GF-D8 (cell line): Measurements from ENCODE around the gene GALNT17.

ENCODE experiments used
- DNase-seq: peaks from one replicate; lab custom pipeline; 2025; lab: John Stamatoyannopoulos, UW

GALNT17 gene

GRCh38 chr7:71285571-71286145 lies 153.7 kb downstream of the GALNT17 start:
- DNase-seq, result no peak

- no peak for DNase-seq
Observed at GRCh38 chr7:71286336-71286735, 154.4 kb downstream of the GALNT17 start.

- no peak for DNase-seq
Observed at GRCh38 chr7:71286924-71287323, 155.0 kb downstream of the GALNT17 start.

GRCh38 chr7:71290452-71290851 lies 158.5 kb downstream of the GALNT17 start:
- no peak for DNase-seq

GRCh38 chr7:71298378-71298777 lies 166.4 kb downstream of the GALNT17 start:
- DNase-seq, result no peak

GRCh38 chr7:71300086-71300485 lies 168.1 kb downstream of the GALNT17 start:
- no peak for DNase-seq

GRCh38 chr7:71300603-71301002 lies 168.7 kb downstream of the GALNT17 start:
- DNase-seq, result no peak

GRCh38 chr7:71301167-71301566 lies 169.2 kb downstream of the GALNT17 start:
- no peak for DNase-seq

- no peak for DNase-seq
Observed at GRCh38 chr7:71303566-71303965, 171.6 kb downstream of the GALNT17 start.

- no peak for DNase-seq
Observed at GRCh38 chr7:71308096-71308495, 176.2 kb downstream of the GALNT17 start.

- no peak for DNase-seq
Observed at GRCh38 chr7:71311576-71311975, 179.6 kb downstream of the GALNT17 start.

GRCh38 chr7:71312755-71313490 lies 181.0 kb downstream of the GALNT17 start:
- DNase-seq, result no peak

- DNase-seq, result no peak
Observed at GRCh38 chr7:71313553-71313952, 181.6 kb downstream of the GALNT17 start.

- no peak for DNase-seq
Observed at GRCh38 chr7:71320916-71321315, 189.0 kb downstream of the GALNT17 start.

GRCh38 chr7:71322201-71322600 lies 190.3 kb downstream of the GALNT17 start:
- no peak for DNase-seq

- no peak for DNase-seq
Observed at GRCh38 chr7:71323726-71324125, 191.8 kb downstream of the GALNT17 start.

- no peak for DNase-seq
Observed at GRCh38 chr7:71325151-71325550, 193.2 kb downstream of the GALNT17 start.

GRCh38 chr7:71326595-71326994 lies 194.7 kb downstream of the GALNT17 start:
- no peak for DNase-seq

GRCh38 chr7:71327946-71328345 lies 196.0 kb downstream of the GALNT17 start:
- DNase-seq, result no peak

GRCh38 chr7:71329030-71329660 lies 197.2 kb downstream of the GALNT17 start:
- DNase-seq, result no peak

- DNase-seq, result no peak
Observed at GRCh38 chr7:71332207-71332606, 200.3 kb downstream of the GALNT17 start.

GRCh38 chr7:71334541-71334940 lies 202.6 kb downstream of the GALNT17 start:
- no peak for DNase-seq

GRCh38 chr7:71338866-71339265 lies 206.9 kb downstream of the GALNT17 start:
- DNase-seq, result no peak
